Measurements from ENCODE around the gene PID1.

DNA sequence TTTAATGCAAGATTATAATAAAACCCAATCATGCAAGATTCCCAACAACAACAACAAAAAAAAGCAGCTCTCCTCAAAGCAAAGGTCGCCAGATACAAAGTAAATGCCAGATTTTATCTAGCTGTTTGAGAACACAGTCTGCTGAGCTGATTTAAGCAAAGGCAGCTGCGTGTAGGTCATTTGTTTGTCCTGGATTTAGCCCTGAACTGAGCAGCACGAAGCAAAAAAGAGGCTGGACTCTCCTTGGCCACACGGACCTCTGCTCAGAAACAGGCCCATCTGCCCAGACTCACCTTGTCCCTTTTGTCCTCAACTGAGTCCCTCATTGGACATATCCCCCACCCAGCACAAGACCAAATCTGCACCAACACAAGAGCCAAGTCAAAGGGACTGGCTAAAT is 91.5 kb downstream of the PID1 start:
- TF ChIP-seq, protein P1, sequence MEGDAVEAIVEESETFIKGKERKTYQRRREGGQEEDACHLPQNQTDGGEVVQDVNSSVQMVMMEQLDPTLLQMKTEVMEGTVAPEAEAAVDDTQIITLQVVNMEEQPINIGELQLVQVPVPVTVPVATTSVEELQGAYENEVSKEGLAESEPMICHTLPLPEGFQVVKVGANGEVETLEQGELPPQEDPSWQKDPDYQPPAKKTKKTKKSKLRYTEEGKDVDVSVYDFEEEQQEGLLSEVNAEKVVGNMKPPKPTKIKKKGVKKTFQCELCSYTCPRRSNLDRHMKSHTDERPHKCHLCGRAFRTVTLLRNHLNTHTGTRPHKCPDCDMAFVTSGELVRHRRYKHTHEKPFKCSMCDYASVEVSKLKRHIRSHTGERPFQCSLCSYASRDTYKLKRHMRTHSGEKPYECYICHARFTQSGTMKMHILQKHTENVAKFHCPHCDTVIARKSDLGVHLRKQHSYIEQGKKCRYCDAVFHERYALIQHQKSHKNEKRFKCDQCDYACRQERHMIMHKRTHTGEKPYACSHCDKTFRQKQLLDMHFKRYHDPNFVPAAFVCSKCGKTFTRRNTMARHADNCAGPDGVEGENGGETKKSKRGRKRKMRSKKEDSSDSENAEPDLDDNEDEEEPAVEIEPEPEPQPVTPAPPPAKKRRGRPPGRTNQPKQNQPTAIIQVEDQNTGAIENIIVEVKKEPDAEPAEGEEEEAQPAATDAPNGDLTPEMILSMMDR (IDR thresholded peaks at IDR 0.05), result no peak
- no peak for TF ChIP-seq POLR2A (IDR thresholded peaks at IDR 0.05)
